Esophagus muscularis mucosa (tissue), 4 donors: Measurements from ENCODE around the gene CPLANE2. TPM values are rescaled to one million over a fixed set of nuclear protein-coding genes. Genes with fewer than 3 reads are reported as not detected.

ENCODE experiments used
- DNase-seq: peaks from one replicate; pipeline ENCODE4 v3.0.0-alpha.2; 2017; ENCODE audit errors: extremely low spot score
- H3K27ac ChIP-seq, 4 donors: fragments of 200-600 bp; sonication (generic); replicated peaks in 1 of 4; 1 replicate in 3 of 4; 2 replicates in 1 of 4; pipeline ENCODE4 v1.5.1; 2016 to 2019; ENCODE audit warnings: mild to moderate bottlenecking in 1 of 4
- H3K27me3 ChIP-seq, 4 donors: fragments of 200-600 bp; sonication (generic); one replicate each; pipeline versions ENCODE4 v1.5.1 to v1.6.0; 2016 to 2019
- H3K36me3 ChIP-seq, 4 donors: fragments of 200-600 bp; sonication (generic); one replicate each; pipeline ENCODE4 v1.5.1; 2016 to 2019
- H3K4me1 ChIP-seq, 4 donors: fragments of 200-600 bp; sonication (generic); one replicate each; pipeline ENCODE4 v1.5.1; 2016 to 2019
- H3K4me3 ChIP-seq, 4 donors: fragments of 200-600 bp; sonication (generic); 1 replicate in 2 of 4; 2 replicates in 2 of 4; pipeline ENCODE4 v1.5.1; 2016 to 2019; ENCODE audit warnings: mild to moderate bottlenecking in 4 of 4, moderate library complexity in 1 of 4
- H3K9me3 ChIP-seq, 4 donors: fragments of 200-600 bp; sonication (generic); 1 replicate in 3 of 4; 2 replicates in 1 of 4; pipeline ENCODE4 v1.5.1; 2016 to 2019
- EP300 ChIP-seq: sonication (generic); formaldehyde crosslinking; IDR thresholded peaks from one replicate; pipeline ENCODE4 v1.6.1; 2017; ENCODE audit warnings: antibody characterized with exemption
- POLR2A ChIP-seq: fragments of 450-650 bp; IDR thresholded peaks from one replicate; pipeline ENCODE4 v1.6.1; 2017; ENCODE audit warnings: antibody characterized with exemption, moderate library complexity, mild to moderate bottlenecking, low read depth
- POLR2AphosphoS5 ChIP-seq, 2 donors: sonication (generic); formaldehyde crosslinking; IDR thresholded peaks; one replicate each; pipeline ENCODE4 v1.6.1; 2017; ENCODE audit warnings: antibody characterized with exemption in 2 of 2
- WGBS: methylation state at CpG from one replicate; pipeline ENCODE4 v1.1.5; 2018; 5-methylcytosine and 5-hydroxymethylcytosine counted together
- intact Hi-C: fragments of 100-400 bp; cut with DNase I; formaldehyde crosslinking; loops from one replicate; pipeline ENCODE4 v1.15.1; 2023
- total RNA-seq, 4 donors: library from RNA; depleted of rRNA; stranded (reverse); fragments of >200 nt; gene quantifications; one replicate each; pipeline versions ENCODE4 v1.1.0 to v1.2.1, GENCODE V29; 2016
- TF ChIP-seq, protein P1 (sequence below), 3 experiments: fragments of 200-600 bp in 2 of 3; fragments of 450-650 bp in 1 of 3; sonication (generic) in 2 of 3; IDR thresholded peaks; one replicate each; pipeline ENCODE4 v1.5.1; 2017 to 2019; ENCODE audit warnings: antibody characterized with exemption in 3 of 3, mild to moderate bottlenecking in 2 of 3, moderate library complexity in 1 of 3

Gene CPLANE2
- total RNA-seq, 4 donors from 2014 or later: 7.5 to 26.0 (median 12.2) TPM

DNA sequence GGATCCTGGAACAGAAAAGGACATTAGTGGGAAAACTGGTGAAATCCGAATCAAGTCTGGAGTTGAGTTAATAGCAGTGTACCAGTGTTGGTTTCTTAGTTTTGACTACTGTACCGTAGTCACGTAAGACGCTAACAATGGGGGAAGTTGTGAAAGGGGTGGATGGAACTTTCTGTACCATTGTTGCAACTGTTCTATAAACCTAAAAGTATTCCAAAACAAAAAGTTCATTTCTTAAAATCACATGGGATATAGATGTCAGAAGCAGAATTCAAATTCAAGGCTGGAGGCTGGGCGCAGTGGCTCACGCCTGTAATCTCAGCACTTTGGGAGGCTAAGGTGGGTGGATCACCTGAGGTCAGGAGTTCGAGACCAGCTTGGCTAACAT, 41.5 kb downstream of the CPLANE2 start:
- no peak overlapping the region for H3K4me3 ChIP-seq
- intact Hi-C loops: no loop called here
- no peak overlapping the region for H3K27ac ChIP-seq
- TF ChIP-seq POLR2AphosphoS5 (IDR thresholded peaks at IDR 0.05) (peak in 1 of 2 donors; percentile 16), POLR2A (no peak), EP300 (no peak)
- TF ChIP-seq, protein P1, sequence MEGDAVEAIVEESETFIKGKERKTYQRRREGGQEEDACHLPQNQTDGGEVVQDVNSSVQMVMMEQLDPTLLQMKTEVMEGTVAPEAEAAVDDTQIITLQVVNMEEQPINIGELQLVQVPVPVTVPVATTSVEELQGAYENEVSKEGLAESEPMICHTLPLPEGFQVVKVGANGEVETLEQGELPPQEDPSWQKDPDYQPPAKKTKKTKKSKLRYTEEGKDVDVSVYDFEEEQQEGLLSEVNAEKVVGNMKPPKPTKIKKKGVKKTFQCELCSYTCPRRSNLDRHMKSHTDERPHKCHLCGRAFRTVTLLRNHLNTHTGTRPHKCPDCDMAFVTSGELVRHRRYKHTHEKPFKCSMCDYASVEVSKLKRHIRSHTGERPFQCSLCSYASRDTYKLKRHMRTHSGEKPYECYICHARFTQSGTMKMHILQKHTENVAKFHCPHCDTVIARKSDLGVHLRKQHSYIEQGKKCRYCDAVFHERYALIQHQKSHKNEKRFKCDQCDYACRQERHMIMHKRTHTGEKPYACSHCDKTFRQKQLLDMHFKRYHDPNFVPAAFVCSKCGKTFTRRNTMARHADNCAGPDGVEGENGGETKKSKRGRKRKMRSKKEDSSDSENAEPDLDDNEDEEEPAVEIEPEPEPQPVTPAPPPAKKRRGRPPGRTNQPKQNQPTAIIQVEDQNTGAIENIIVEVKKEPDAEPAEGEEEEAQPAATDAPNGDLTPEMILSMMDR (IDR thresholded peaks at IDR 0.05): no peak
- 91% methylated on average over 7 of the region's 7 CpGs for WGBS
- peaks cover 0 to 6% (median 0%) of the 10 kb centered on the region in 4 donors for H3K4me1 ChIP-seq
- H3K36me3 ChIP-seq: peaks cover 0 to 5% (median 0%) of the 10 kb centered on the region in 4 donors
- DNase-seq: no peak
- no peaks in the 10 kb centered on the region for H3K9me3 ChIP-seq
- no peaks in the 10 kb centered on the region for H3K27me3 ChIP-seq

DNA sequence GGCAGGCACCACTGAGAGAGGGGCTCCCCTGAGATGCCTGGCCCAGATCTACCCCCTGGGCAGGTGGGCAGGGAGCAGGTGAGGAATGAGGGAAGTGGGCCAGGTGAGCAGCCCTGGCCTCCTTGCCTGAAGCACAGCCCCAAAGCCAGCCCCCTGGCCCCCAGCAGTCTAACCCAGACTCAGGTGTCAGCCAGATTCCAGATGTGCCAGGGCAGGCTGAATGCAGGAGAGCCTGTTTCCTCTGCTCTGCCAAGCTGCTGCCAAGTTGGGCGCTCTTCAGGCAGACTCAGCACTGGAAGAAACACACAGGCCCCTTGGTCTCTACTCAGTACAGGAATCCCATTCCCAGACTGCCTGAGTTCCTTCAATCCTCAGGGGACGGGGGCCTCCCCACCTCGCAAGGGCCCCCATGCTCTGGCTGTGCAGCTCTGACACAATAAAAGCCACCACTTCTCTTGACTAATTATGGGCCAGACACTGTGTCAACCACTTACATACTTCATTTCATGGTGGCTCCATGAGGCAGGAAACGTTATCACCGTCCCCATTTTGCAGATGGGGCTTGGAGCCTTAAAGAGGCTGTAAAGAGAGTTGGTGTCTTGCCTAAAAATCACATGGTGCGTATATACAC, 45.0 kb downstream of the CPLANE2 start:
- Histone ChIP-seq H3K36me3 (no peaks in the 10 kb centered on the region), H3K4me3 (no peak overlapping the region), H3K4me1 (peaks cover 7 to 22% (median 17%) of the 10 kb centered on the region in 4 donors), H3K9me3 (no peaks in the 10 kb centered on the region), H3K27me3 (no peaks in the 10 kb centered on the region), H3K27ac (no peak overlapping the region)
- intact Hi-C loops: no loop called here
- DNase-seq: no peak
- no peak for TF ChIP-seq POLR2A
- no peak for TF ChIP-seq POLR2AphosphoS5 (IDR thresholded peaks at IDR 0.05)
- TF ChIP-seq EP300: no peak
- TF ChIP-seq, protein P1 (IDR thresholded peaks at IDR 0.05): no peak
- WGBS: 81% methylated on average over 5 of the region's 6 CpGs

DNA sequence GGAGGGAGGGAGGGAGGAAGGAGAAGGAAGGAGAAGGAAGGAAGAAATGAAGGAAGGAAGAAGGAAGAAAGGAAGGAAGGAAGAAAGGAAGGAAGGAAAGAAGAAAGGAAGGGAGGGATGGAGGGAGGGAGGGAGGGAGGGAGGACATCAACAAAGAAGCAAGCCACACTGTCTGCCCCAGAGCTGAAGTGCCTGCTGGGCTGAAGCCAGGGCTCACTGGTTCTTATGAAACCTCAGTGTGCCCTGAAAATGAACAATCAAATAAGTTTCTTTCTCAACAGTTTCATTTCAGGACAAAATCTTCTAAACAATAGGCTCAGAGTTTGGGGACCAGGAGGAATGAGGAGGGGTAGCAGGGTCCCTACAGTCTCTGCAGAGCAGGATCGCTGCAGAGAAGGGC, 45.7 kb downstream of the CPLANE2 start:
- Histone ChIP-seq H3K9me3 (no peaks in the 10 kb centered on the region), H3K27me3 (no peaks in the 10 kb centered on the region), H3K36me3 (no peaks in the 10 kb centered on the region), H3K27ac (no peak overlapping the region), H3K4me1 (peaks cover 7 to 22% (median 17%) of the 10 kb centered on the region in 4 donors), H3K4me3 (no peak overlapping the region)
- TF ChIP-seq, protein P1 (IDR thresholded peaks at IDR 0.05): no peak
- no peak for TF ChIP-seq EP300
- TF ChIP-seq POLR2AphosphoS5 (IDR thresholded peaks at IDR 0.05): no peak
- no peak for TF ChIP-seq POLR2A
- 73% methylated on average over 1 of the region's 1 CpG for WGBS
- DNase-seq: no peak
- intact Hi-C loops: no loop called here

DNA sequence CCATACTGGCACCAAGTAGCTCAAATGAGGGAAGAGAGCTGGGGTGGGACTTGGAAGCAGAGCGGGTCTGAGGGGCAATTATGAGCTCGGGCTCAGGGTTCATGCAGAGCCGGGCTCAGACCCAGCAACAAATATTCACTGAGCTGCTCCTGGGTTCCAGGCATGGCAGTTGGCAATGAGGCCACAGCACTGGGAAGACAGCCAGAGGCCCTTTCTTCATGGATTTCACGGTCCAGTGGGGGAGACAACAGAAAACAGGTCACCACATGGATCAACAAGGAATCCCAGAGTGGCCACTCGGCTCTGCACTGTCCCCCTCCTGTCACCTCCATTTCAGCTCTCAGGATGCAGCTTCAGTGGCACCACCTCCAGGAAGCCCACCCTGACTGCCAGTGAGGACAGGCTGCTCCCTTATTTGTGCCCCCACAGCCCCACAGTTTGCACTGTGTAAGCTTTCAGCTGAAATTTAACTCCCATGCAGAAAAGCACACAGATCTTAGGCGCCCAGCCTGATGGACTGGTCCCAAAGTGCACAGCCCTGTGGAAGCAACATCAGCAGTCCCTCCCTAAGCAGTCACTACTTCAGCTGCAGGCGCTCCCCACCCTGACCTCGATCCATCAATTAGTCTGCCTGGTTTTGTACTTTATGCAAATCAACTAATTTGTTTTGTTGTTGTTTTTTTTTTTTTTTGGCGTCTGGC, 46.9 kb downstream of the CPLANE2 start:
- Histone ChIP-seq H3K27me3 (no peaks in the 10 kb centered on the region), H3K4me3 (no peak overlapping the region), H3K9me3 (no peaks in the 10 kb centered on the region), H3K36me3 (no peaks in the 10 kb centered on the region), H3K27ac (no peak overlapping the region), H3K4me1 (peaks cover 7 to 22% (median 18%) of the 10 kb centered on the region in 4 donors)
- TF ChIP-seq EP300 (no peak), POLR2AphosphoS5 (IDR thresholded peaks at IDR 0.05) (no peak), POLR2A (no peak)
- TF ChIP-seq, protein P1 (IDR thresholded peaks at IDR 0.05): no peak
- intact Hi-C loops: no loop called here
- WGBS: 65% methylated on average over 8 of the region's 9 CpGs
- no peak for DNase-seq
